CD4-positive, alpha-beta T cell treated with Interleukin-10 for 1 hour (primary cell): ENCODE results near the gene S100A7A.
"Not testable (repeated sequence)": the region's sequence is repeated elsewhere in the genome, so short reads cannot be mapped to it uniquely, and the experiment has no call there.

Experiments
- DNase-seq: peaks from one replicate; pipeline ENCODE4 v3.0.0-alpha.2; 2020

Gene S100A7A

GRCh38 chr1:153395776-153396175, 20.5 kb upstream of the S100A7A start:
- no peak for DNase-seq

DNA sequence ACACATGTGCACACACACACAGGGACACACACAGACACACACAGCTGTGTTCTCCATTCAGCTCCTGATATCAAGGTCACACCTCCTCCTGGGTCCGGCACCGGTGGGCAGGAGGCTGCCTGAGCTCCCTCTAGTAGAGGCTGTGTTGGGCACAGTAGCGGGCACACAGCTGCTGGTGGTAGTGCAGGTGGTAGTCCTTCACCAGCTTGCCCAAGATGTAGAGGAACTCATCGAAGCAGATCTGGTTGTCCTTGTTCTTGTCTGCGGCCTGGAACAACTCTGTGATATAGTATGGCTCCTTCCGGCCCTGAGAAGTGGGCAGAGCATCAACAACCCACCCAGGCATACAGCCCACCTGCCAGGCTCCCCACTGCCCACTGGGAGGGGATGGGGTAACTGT, 19.9 kb upstream of the S100A7A start:
- no peak for DNase-seq

GRCh38 chr1:153397051-153397923, 19.0 kb upstream of the S100A7A start:
- DNase-seq = no peak

DNA sequence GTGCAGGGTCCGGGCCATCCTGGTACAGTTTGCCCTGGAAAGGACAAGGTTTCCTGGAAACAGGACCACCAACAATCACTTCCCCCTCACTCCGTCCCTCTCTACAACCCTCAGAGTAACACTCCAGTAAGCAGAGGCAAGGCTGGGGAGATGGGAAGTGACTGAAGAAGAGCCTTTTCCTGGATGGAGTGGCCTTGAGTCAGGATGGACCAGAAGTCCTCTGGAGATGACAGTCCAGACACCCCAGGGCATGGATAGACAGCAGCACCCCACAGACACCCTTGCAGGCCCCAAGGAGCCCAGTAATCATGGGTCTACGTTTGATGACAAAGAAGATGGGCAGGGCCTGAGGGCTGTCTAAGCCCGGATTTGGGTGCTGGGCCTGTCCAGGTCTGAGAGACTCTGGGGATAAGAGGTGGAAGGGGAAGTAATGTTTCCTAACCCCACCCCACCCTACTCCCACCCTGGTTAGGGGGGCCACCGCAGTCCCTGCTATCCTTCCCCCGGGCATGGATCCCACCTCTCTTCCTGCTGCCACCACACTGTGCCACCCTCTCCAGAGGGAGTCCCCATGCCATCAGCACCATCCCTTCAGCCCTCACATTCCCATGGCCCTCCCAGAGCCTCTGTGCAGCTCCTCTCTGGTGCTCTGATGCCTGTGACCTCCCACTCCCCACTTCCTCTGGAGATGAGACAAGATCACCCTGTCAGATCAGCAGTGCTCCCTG, 18.2 kb upstream of the S100A7A start:
- DNase-seq = no peak

DNA sequence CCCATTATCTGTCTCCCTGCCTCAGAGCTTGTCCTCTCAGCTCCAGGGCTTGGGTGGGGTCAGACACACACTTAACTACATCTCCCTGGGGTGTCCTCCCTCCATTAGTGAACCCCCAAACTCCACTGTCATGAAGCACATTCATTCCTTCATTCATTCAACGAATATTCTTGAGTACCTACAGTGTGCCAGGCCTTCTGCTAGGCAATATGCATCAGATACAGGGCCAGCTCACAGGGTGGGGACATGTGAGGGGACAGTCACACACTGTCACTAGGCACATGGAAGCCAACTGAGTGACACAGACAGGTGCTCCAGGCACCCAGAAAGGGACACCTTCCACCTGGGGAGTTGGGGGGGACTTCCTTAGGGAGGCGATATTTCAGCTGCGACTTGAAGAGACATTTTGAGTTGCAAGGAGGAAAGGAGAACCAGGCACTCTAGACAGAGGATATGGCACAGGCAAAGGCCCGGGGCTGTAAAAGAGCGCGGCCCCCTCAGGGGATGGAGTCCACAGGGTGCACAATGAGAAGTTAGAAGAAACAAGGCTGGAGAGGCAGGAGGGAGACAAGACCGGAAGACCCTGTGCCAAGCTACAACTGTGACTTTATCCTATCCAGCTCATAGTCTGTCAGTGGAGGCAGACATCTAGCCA, 16.8 kb upstream of the S100A7A start:
- DNase-seq = no peak

- no peak for DNase-seq
These were observed 16.1 kb upstream of the S100A7A start for GRCh38 chr1:153400244-153400643.

DNA sequence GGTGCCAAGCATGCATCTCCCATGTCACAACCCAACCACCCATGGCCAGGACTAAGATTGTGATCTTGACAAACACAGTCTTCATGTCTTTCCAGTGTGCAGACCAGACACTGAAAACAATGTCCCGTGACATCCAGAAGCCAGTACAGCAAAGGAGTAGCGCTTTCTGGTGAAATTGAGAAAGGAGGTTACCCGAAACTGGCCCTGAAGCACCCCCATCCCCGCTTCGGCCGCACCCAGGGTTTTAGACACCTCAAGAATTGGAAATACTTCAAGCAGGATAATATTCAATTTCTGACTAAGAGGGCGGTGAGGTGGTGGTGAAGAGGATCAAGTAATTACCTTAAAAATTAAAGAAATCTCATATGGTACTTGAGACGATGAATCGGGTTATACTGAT, 14.9 kb upstream of the S100A7A start:
- no peak for DNase-seq

DNA sequence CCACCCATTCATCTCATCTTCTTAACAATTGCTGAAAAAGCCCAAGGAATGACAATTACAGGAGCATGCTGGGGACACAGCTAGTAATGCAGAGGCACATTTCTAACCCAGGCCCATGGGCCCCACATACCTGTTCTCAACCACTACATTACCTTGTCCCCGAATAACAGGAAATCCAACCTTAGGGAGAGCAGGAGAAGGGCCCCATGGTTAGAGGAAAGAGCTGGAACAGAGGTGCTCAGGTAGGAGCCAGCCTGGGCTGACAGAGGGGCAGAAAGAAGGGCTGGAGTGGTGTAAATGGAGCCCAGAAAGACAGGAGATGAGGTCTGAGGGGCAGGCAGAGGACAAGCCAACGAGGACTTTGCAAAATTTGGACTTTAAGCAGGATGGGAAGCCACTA, 14.1 kb upstream of the S100A7A start:
- no peak for DNase-seq

- DNase-seq = no peak
These were observed 12.8 kb upstream of the S100A7A start for GRCh38 chr1:153403421-153404085.

DNA sequence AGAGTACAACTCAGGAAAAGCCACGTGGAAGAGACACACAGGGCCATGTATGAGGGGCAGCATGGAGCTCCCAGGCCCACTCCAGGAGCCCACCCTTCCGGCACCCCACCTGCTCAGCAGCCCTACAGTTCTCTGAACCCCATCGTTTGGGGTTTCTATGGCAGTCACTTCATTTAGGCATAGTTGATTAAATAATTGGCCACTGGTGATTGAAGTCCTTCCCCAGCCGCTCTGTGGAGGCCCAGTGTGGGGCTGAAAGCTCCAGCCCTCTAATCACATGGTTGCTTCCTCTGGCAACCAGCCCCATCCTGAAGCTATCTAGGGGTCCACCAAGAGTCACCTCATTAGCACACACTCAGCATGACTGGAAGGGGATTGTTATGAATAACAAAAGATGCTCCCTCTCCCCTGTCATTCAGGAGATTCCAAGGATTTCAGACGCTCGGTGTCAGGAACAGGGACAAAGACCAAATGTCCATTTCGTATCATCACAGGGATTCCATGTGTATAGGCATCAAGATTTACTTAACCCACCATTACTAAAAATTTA, 12.2 kb upstream of the S100A7A start:
- no peak for DNase-seq

- DNase-seq = peak; percentile 60
These were observed 11.6 kb upstream of the S100A7A start for GRCh38 chr1:153404768-153405167.

DNA sequence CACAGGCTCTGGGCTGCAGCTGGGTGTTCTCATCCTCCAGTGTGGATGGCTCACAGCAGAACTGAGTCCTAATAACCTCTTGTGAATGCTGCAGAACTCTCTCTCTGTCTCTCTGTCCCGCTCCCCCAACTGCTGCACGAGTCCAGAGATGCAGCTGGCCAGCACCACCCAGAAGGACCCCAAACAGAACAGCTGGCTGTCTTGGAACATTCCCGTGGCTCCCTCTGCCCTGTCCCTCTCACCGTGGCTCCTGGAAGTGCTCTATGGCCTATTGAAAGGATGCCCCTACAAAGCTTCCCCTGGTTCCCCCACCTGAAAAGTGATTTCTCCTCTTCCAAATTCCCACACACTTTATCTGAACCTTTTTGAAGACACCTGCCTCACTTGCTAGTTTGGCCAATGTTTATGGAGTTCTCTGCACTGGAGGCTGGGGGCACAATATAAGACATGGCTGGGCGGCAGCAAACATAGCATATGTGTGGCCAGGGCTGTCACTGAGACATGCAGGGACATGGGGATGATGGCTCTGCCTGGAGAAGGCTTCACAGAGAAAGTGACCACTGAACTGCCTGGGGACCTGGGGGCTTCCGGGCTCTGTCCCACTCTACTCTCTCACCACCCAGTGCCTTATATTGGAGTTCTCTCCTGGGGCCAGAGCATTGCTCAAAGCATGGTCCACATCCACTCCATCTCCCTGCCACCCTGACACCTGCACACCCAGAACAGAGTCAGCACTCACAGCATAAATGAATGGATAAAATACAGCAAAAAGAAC, 10.3 kb upstream of the S100A7A start:
- not testable (repeated sequence) for DNase-seq

- not testable (repeated sequence) for DNase-seq
These were observed 9.0 kb upstream of the S100A7A start for GRCh38 chr1:153407274-153407673.

DNA sequence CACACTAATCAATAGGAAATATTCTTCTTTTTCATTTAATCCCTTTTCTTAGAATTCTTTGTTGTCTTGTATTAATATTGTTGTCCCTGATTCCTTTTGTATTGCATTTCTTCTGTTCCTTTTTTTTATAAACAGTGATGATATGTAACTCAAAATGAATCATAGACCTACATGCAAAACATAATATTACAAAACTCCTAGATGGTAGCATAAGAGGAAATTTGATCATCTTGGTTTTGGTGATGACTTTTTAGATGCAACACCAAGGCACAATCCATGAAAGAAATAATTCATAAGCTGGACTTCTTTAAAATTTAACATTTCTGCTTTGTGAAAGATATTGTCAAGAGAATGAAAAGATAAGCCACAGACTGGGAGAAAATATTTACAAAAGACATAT, 2.4 kb upstream of the S100A7A start:
- DNase-seq = not testable (repeated sequence)

GRCh38 chr1:153417136-153417888, 992 bp downstream of the S100A7A start:
- no peak for DNase-seq

- not testable (repeated sequence) for DNase-seq
These were observed 2.6 kb downstream of the S100A7A start for GRCh38 chr1:153418758-153419435.

DNA sequence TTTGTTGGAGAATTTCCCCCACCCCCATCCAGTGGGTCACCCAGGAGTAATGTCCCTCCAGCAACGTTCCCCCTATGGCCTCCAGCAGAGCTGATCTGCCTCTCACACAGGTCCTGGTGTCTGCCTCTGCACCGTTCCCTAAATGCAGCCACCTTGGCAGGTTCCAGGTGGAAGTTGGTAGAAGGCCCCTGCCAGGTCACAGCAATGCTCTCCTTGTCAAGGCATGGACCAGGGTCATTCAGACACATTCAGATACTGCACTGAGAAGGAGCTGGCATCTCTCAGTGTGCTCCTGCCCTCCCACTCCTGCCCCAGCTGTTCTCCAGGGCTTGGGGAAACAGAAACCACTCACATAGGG, 3.1 kb downstream of the S100A7A start:
- not testable (repeated sequence) for DNase-seq

DNA sequence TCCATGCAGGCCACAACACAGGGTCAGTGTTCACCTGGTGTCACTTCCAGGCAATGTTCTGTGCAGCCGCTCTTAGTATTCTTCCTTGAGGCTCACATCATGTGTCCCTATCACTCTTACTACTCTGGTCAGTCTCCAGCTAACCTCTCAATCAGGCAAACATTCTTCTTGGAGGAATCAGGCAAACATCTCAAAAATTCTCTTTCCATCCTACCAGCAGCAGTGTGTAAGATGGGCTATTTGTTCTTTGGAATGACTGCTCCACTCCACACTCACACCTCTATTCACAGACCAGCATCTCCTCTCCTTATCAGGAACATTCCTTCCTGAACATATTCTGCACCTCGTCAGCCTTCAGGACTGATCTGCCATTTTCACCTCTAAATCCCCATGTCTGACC, 4.0 kb downstream of the S100A7A start:
- DNase-seq = no peak

DNA sequence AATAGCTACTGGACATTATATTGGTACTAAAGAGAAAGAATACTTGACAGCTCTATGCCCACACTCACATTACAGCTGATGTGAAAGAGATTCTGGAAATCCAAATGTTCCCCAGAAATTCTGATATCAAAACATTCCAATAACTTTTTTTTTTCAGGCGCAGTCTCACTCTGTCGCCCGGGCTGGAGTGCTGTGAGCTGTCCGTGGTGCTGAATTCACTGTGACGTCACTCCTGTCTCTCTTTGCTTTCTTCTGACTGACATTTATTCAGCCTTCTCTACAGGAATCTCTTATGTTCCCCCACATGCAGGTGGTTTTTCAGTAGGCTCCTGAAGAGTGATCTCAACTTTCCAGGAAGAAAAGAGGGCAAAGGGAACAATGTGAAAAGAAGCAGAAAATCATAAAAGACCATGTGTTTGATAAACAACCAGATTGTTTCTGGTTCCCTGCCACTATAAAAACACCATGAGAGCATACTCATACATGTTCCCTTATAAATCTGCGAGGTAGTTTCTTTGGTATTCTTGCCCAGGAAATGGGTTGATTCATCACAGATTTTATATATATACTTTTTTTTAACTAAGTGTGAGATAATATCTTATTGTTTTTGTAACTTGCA, 6.2 kb downstream of the S100A7A start:
- peak; percentile 60 for DNase-seq

GRCh38 chr1:153426809-153427208, 10.5 kb downstream of the S100A7A start:
- DNase-seq = no peak
